ES-I3 (cell line): ENCODE data around the gene RGMB.
"Not testable (repeated sequence)": the region's sequence is repeated elsewhere in the genome, so short reads cannot be mapped to it uniquely, and the experiment has no call there.

Source experiments
- H3K36me3 ChIP-seq: 2 replicates; pipeline ENCODE4 v1.6.1; 2013; ENCODE audit warnings: mild to moderate bottlenecking, low read length, control low read depth, moderate library complexity; ENCODE audit not compliant: insufficient read depth
- H3K4me1 ChIP-seq: 2 replicates; pipeline ENCODE4 v1.6.1; 2013; ENCODE audit warnings: mild to moderate bottlenecking, control low read depth, low read length; ENCODE audit not compliant: insufficient read depth
- H3K9ac ChIP-seq: 2 replicates; pipeline ENCODE4 v1.6.1; 2013; ENCODE audit warnings: low read depth, mild to moderate bottlenecking, low read length, moderate library complexity
- H3K9me3 ChIP-seq: 2 replicates; pipeline ENCODE4 v1.6.1; 2013; ENCODE audit warnings: mild to moderate bottlenecking, low read length, moderate library complexity; ENCODE audit not compliant: control insufficient read depth, insufficient read depth

Gene RGMB

GRCh38 chr5:98773464-98774191, at the start of gene RGMB:
Gene RGMB (plus strand): TSS chr5:98773663. CDS start chr5:98774071, 408 bp downstream.
- no peaks in the 10 kb centered on the region for H3K9me3 ChIP-seq
- peaks cover 20% of the 10 kb centered on the region; the same call in 1 of the 2 replicates for H3K4me1 ChIP-seq
- H3K9ac ChIP-seq: peak within 1 kb of the TSS; percentile 93
- peaks cover 8% of the 10 kb centered on the region; the same call in 1 of the 2 replicates for H3K36me3 ChIP-seq

GRCh38 chr5:98726258-98726657, 47.2 kb upstream of the RGMB start:
- Histone ChIP-seq H3K9me3 (no peaks in the 10 kb centered on the region), H3K9ac (no peak overlapping the region), H3K36me3 (no peaks in the 10 kb centered on the region), H3K4me1 (no peaks in the 10 kb centered on the region)

GRCh38 chr5:98727686-98728085, 45.8 kb upstream of the RGMB start:
- no peaks in the 10 kb centered on the region for H3K4me1 ChIP-seq
- H3K9me3 ChIP-seq: no peaks in the 10 kb centered on the region
- no peak overlapping the region for H3K9ac ChIP-seq
- H3K36me3 ChIP-seq: no peaks in the 10 kb centered on the region

GRCh38 chr5:98734646-98735045, 38.8 kb upstream of the RGMB start:
- no peaks in the 10 kb centered on the region for H3K4me1 ChIP-seq
- H3K9ac ChIP-seq: no peak overlapping the region
- peaks cover 7% of the 10 kb centered on the region; the same call in 1 of the 2 replicates for H3K9me3 ChIP-seq
- H3K36me3 ChIP-seq: no peaks in the 10 kb centered on the region

- Histone ChIP-seq H3K4me1 (no peaks in the 10 kb centered on the region), H3K9me3 (peaks cover 7% of the 10 kb centered on the region; the same call in 1 of the 2 replicates), H3K9ac (no peak overlapping the region), H3K36me3 (no peaks in the 10 kb centered on the region)
Observed at GRCh38 chr5:98735806-98736507, 37.5 kb upstream of the RGMB start.

GRCh38 chr5:98736753-98737152, 36.7 kb upstream of the RGMB start:
- Histone ChIP-seq H3K9me3 (peaks cover 7% of the 10 kb centered on the region; the same call in 1 of the 2 replicates), H3K4me1 (no peaks in the 10 kb centered on the region), H3K36me3 (no peaks in the 10 kb centered on the region), H3K9ac (no peak overlapping the region)

GRCh38 chr5:98737441-98737840, 36.0 kb upstream of the RGMB start:
- H3K9me3 ChIP-seq, H3K4me1 ChIP-seq, H3K36me3 ChIP-seq, H3K9ac ChIP-seq: not testable (repeated sequence)

GRCh38 chr5:98738481-98739149, 34.8 kb upstream of the RGMB start:
- not testable (repeated sequence) for H3K9me3 ChIP-seq, H3K36me3 ChIP-seq, H3K9ac ChIP-seq, H3K4me1 ChIP-seq

GRCh38 chr5:98741926-98742325, 31.5 kb upstream of the RGMB start:
- H3K9me3 ChIP-seq: no peaks in the 10 kb centered on the region; the same call in 1 of the 2 replicates
- H3K9ac ChIP-seq: no peak overlapping the region
- 0 out of 2 replicates have a peak, but pooled peaks cover 5% of the 10 kb centered on the region for H3K4me1 ChIP-seq
- H3K36me3 ChIP-seq: no peaks in the 10 kb centered on the region

- Histone ChIP-seq H3K9ac (no peak overlapping the region), H3K4me1 (0 out of 2 replicates have a peak, but pooled peaks cover 5% of the 10 kb centered on the region), H3K9me3 (no peaks in the 10 kb centered on the region), H3K36me3 (no peaks in the 10 kb centered on the region)
Observed at GRCh38 chr5:98742396-98743073, 30.9 kb upstream of the RGMB start.

GRCh38 chr5:98748259-98748658, 25.2 kb upstream of the RGMB start:
- not testable (repeated sequence) for H3K36me3 ChIP-seq, H3K9ac ChIP-seq, H3K9me3 ChIP-seq
- peaks cover 11% of the 10 kb centered on the region for H3K4me1 ChIP-seq

GRCh38 chr5:98749046-98749445, 24.4 kb upstream of the RGMB start:
- H3K4me1 ChIP-seq: peaks cover 17% of the 10 kb centered on the region
- H3K9ac ChIP-seq: no peak overlapping the region
- H3K9me3 ChIP-seq: no peaks in the 10 kb centered on the region
- H3K36me3 ChIP-seq: no peaks in the 10 kb centered on the region

- Histone ChIP-seq H3K9me3 (no peaks in the 10 kb centered on the region), H3K36me3 (no peaks in the 10 kb centered on the region), H3K4me1 (peaks cover 14% of the 10 kb centered on the region), H3K9ac (no peak overlapping the region)
Observed at GRCh38 chr5:98750693-98751092, 22.8 kb upstream of the RGMB start.

GRCh38 chr5:98752331-98752730, 21.1 kb upstream of the RGMB start:
- not testable (repeated sequence) for H3K9ac ChIP-seq, H3K36me3 ChIP-seq, H3K9me3 ChIP-seq
- H3K4me1 ChIP-seq: peaks cover 14% of the 10 kb centered on the region
